AG04450 (cell line): Measurements from ENCODE around the gene CNTFR. TPM values are rescaled to one million over a fixed set of nuclear protein-coding genes. Genes with fewer than 3 reads are reported as not detected.
A peak's percentile ranks its signal among the peaks of the same experiment; 100 is the strongest.

Experiments
- CTCF ChIA-PET: fragments of 300-600, 350-600 bp; formaldehyde crosslinking; extraction: SDS; loops from one replicate; lab custom pipeline; 2022; ENCODE audit warnings: antibody characterized with exemption, inconsistent platforms; lab: Charles Lee
- POLR2A ChIA-PET: fragments of 350-600 bp; formaldehyde crosslinking; extraction: SDS; loops from one replicate; lab custom pipeline; 2021; ENCODE audit warnings: antibody characterized with exemption, inconsistent platforms; lab: Yijun Ruan, JAX
- DNase-seq: peaks from one replicate; pipeline ENCODE4 v3.0.0-alpha.2; 2011; ENCODE audit warnings: low read depth, low spot score
- H3K27ac ChIP-seq: one replicate; pipeline ENCODE4 v1.5.1; 2012; ENCODE audit warnings: low read depth, low read length, control low read depth
- H3K27me3 ChIP-seq: one replicate; pipeline ENCODE4 v1.6.0; 2012; ENCODE audit warnings: low read length; ENCODE audit not compliant: control insufficient read depth, insufficient read depth
- H3K4me3 ChIP-seq: 2 replicates; pipeline ENCODE4 v1.5.1; 2011; ENCODE audit warnings: mild to moderate bottlenecking, low read depth, low read length, control low read depth
- H3K9me3 ChIP-seq: 2 replicates; pipeline ENCODE4 v1.5.1; 2012; ENCODE audit warnings: low read length; ENCODE audit not compliant: control insufficient read depth, insufficient read depth
- polyA plus RNA-seq: library from polyadenylated mRNA; depleted of rRNA; stranded (reverse); fragments of >200 nt; gene quantifications from 2 replicates; pipeline ENCODE4 v1.2.3, GENCODE V29; 2011
- TF ChIP-seq, protein P1 (sequence below): IDR thresholded peaks from 2 replicates; pipeline ENCODE4 v1.5.1; 2011; ENCODE audit warnings: low read depth, low read length, control low read depth, inconsistent platforms

CNTFR gene
- polyA plus RNA-seq, 1 experiment = not detected

DNA sequence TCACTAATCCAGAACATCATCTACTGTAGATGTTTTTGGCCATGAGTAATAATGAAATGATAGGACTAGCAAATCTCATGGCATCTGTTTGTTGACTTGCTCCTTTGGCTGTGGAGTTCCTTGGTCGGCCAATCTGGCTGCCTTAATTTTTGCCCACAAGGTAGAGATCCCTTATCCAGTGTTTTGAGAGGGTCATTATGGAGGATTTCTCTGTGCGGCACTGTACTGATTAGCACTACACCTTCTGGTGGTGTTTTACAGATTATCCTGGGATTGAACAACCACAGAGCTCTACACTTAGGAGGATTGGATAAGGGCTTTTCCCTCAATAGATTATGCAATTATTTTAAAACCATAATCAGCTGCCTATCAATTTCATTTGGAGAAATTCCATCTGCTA, 63.5 kb downstream of the CNTFR start:
- POLR2A ChIA-PET = no interaction called here
- TF ChIP-seq, protein P1, sequence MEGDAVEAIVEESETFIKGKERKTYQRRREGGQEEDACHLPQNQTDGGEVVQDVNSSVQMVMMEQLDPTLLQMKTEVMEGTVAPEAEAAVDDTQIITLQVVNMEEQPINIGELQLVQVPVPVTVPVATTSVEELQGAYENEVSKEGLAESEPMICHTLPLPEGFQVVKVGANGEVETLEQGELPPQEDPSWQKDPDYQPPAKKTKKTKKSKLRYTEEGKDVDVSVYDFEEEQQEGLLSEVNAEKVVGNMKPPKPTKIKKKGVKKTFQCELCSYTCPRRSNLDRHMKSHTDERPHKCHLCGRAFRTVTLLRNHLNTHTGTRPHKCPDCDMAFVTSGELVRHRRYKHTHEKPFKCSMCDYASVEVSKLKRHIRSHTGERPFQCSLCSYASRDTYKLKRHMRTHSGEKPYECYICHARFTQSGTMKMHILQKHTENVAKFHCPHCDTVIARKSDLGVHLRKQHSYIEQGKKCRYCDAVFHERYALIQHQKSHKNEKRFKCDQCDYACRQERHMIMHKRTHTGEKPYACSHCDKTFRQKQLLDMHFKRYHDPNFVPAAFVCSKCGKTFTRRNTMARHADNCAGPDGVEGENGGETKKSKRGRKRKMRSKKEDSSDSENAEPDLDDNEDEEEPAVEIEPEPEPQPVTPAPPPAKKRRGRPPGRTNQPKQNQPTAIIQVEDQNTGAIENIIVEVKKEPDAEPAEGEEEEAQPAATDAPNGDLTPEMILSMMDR = no peak
- CTCF ChIA-PET = no interaction called here
- Histone ChIP-seq H3K9me3 (no peaks in the 10 kb centered on the region), H3K27ac (no peak overlapping the region), H3K27me3 (peaks cover 17% of the 10 kb centered on the region), H3K4me3 (no peak overlapping the region)
- DNase-seq = no peak

DNA sequence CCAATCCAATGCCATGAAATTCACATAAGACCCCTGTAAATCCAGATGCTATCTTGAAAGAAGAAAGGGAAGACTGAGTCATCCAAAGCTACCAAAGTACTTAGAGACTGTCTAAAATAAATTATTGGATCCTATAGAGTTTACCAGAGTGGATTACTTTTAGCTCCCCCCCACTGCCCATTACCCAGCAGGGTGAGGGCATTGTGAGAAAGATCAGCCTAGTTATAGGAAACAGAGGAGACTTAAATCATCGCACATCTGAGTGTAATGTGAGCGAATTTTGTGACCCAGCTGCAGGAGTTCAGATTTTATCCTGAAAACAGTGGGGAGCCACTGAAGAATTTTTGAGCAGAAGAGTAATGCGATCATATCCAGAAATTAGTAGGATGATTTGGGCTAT, 65.2 kb downstream of the CNTFR start:
- ChIA-PET POLR2A (no interaction called here), CTCF (interaction anchor here (0.8 to 1.5 kb wide), 4 partner anchors 23 to 120 kb away, joined by 4 to 5 read pairs (median 4); no protein-coding TSS in a partner anchor)
- Histone ChIP-seq H3K27ac (no peak overlapping the region), H3K4me3 (no peak overlapping the region), H3K9me3 (no peaks in the 10 kb centered on the region), H3K27me3 (peaks cover 18% of the 10 kb centered on the region)
- DNase-seq = no peak
- TF ChIP-seq, protein P1 = no peak

DNA sequence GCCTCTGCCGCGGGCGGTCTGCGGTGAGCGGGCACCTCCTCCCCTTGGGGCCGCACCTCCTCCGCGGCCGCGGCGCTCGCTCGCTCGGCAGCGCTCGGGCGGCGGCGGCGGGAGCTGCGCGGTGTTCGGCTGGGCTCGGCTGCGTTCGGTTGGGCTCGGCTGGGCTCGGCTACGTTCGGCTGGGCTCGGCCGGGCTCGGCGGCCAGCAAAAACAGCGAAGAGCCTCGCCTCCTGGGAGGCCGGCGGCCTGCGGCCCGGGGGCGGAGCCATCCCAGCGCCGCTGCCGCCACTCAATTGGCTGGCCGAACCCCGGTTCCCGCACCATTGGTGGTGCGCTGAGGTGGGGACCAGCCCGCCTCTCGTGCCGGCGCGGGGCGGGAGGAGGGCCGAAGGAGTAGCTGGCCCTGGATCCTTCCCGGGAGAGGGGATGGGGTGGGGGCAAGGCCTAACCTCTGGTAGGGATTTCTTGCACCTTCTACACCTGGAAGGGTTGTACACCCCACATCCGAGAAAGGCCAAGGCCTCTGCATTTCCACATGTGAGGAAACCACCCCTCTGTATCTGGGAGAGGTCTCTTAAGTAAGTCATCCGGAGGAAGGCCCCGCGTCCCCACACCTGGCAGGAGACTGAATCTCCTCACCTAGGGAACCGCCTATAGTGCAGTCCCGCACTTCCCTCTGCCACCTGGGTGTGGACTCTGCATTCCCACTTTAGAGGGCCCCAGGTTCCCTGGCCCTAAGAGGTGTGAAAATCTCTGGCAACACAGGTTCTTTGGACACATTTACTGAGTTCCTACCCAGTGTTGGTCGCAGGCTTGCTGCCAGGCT, 66.3 kb downstream of the CNTFR start, which contains the start of gene ENHO:
ENHO (minus strand) TSS at position 20 of the 827 bp plus-strand sequence. CDS start 1,295 bp downstream, outside the sequence.
- TF ChIP-seq, protein P1 = no peak
- CTCF ChIA-PET = interaction anchor here (0.6 to 1.5 kb wide), 5 partner anchors 23 to 119 kb away, joined by 3 to 7 read pairs (median 5); no protein-coding TSS in a partner anchor

DNA sequence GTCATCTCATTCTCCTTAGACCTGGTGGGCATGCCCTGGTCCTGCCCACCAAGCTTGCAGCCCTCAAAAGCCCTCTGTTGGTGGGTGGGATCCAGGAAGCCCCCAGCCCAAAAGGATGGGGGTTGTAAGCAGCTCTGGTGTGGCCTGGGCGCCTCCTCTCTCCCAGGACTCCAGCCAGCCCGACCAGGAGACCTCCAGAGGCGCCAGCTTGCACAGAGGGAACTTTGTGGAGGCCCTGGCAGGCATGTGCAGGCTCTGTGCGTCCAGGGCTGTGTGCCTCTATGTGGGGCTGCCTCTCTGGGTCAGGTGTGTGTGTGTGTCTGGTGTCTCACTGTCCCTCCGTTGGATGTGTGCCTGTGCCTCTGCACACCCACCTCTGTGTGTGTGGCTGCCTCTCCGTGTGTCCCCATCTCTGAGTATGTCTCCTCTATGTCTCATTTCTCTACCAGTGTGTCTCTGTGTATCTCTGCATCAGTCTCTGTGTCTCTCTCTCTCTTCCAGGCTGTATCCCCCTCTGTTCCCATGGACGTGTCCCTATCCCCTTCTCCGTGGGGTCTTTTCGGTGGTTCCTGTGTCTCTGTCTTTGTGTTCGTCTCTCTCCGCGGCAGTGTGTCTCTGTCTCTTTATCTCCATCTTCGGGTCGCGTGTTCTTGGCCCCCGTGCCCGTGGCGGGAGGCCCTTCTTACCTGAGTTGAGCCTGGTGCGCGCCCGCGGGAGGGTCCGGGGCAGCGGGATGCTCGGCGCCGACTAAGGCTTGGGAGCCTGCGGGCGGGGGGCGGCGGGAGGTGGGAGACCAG, 67.2 kb downstream of the CNTFR start:
- ChIA-PET POLR2A (no interaction called here), CTCF (no interaction called here)
- Histone ChIP-seq H3K27me3 (peaks cover 30% of the 10 kb centered on the region), H3K27ac (no peak overlapping the region), H3K9me3 (no peaks in the 10 kb centered on the region), H3K4me3 (peak overlapping the region; percentile 25)
- DNase-seq = no peak
- TF ChIP-seq, protein P1 = no peak

More for the DNA sequence above, 66.3 kb downstream of the CNTFR start, which contains the start of gene ENHO:
- POLR2A ChIA-PET = no interaction called here
- no peak within 1 kb of the TSS for H3K27ac ChIP-seq
- peak; percentile 59 for DNase-seq
- H3K27me3 ChIP-seq = peaks cover 22% of the 10 kb centered on the region
- peak within 1 kb of the TSS; percentile 41 for H3K4me3 ChIP-seq
- no peaks in the 10 kb centered on the region for H3K9me3 ChIP-seq
